Liver (tissue), 9 donors: ENCODE measurements around the gene STARD3. TPM values are rescaled to one million over a fixed set of nuclear protein-coding genes. Genes with fewer than 3 reads are reported as not detected.

Experiments used
- DNase-seq: peaks from one replicate; pipeline ENCODE4 v3.0.0-alpha.2; 2017; ENCODE audit warnings: low spot score
- H3K27ac ChIP-seq, 2 donors: one replicate each; pipeline ENCODE4 v1.7.0; 2013; ENCODE audit warnings: inconsistent platforms in 2 of 2, low read length in 2 of 2, control low read depth in 1 of 2, low read depth in 1 of 2, mild to moderate bottlenecking in 1 of 2
- H3K27me3 ChIP-seq, 4 donors: one replicate each; pipeline versions ENCODE4 v1.6.1 to v1.7.0; 2013; ENCODE audit warnings: low read length in 3 of 4, inconsistent platforms in 1 of 4, mild to moderate bottlenecking in 1 of 4, moderate library complexity in 1 of 4; ENCODE audit not compliant: control insufficient read depth in 4 of 4, insufficient read depth in 4 of 4
- H3K36me3 ChIP-seq, 4 donors: one replicate each; pipeline versions ENCODE4 v1.6.1 to v1.7.0; 2013; ENCODE audit warnings: low read length in 3 of 4, mild to moderate bottlenecking in 3 of 4, low read depth in 1 of 4, moderate library complexity in 1 of 4; ENCODE audit not compliant: control insufficient read depth in 4 of 4, insufficient read depth in 3 of 4
- H3K4me1 ChIP-seq, 4 donors: one replicate each; pipeline versions ENCODE4 v1.6.1 to v1.7.0; 2013; ENCODE audit warnings: low read length in 3 of 4, mild to moderate bottlenecking in 3 of 4, moderate library complexity in 1 of 4; ENCODE audit not compliant: control insufficient read depth in 4 of 4, insufficient read depth in 4 of 4
- H3K4me3 ChIP-seq, 3 donors: one replicate each; pipeline versions ENCODE4 v1.6.1 to v1.7.0; 2013; ENCODE audit warnings: low read length in 3 of 3, control low read depth in 1 of 3, low read depth in 1 of 3, mild to moderate bottlenecking in 1 of 3
- H3K9ac ChIP-seq, 2 donors: one replicate each; pipeline ENCODE4 v1.7.0; 2013; ENCODE audit warnings: low read length in 2 of 2, mild to moderate bottlenecking in 2 of 2, moderate library complexity in 2 of 2, control low read depth in 1 of 2, low read depth in 1 of 2
- H3K9me3 ChIP-seq, 4 donors: one replicate each; pipeline versions ENCODE4 v1.6.1 to v1.7.0; 2013; ENCODE audit warnings: low read length in 3 of 4; ENCODE audit not compliant: control insufficient read depth in 4 of 4
- EGR1 ChIP-seq, 2 donors: IDR thresholded peaks; 2 replicates each; pipeline ENCODE4 v1.6.1; 2016 to 2018; ENCODE audit warnings: antibody characterized with exemption in 2 of 2, low read depth in 2 of 2
- FOXA1 ChIP-seq: IDR thresholded peaks from 2 replicates; pipeline ENCODE4 v1.6.1; 2016; ENCODE audit warnings: antibody characterized with exemption
- GABPA ChIP-seq, 2 donors: IDR thresholded peaks in 1 of 2; conservative IDR thresholded peaks in 1 of 2; 2 replicates each; pipeline ENCODE4 v1.6.1; 2016; ENCODE audit warnings: antibody characterized with exemption in 2 of 2, mild to moderate bottlenecking in 1 of 2, moderate library complexity in 1 of 2
- HNF4A ChIP-seq, 2 donors: conservative IDR thresholded peaks; 2 replicates each; pipeline ENCODE4 v1.6.1; 2016; ENCODE audit warnings: antibody characterized with exemption in 2 of 2, mild to moderate bottlenecking in 2 of 2
- HNF4G ChIP-seq: IDR thresholded peaks from 2 replicates; pipeline ENCODE4 v1.6.1; 2016; ENCODE audit warnings: antibody characterized with exemption
- JUND ChIP-seq, 2 donors: IDR thresholded peaks; 2 replicates each; pipeline ENCODE4 v1.6.1; 2016; ENCODE audit warnings: antibody characterized with exemption in 2 of 2
- RXRA ChIP-seq, 2 donors: IDR thresholded peaks; 2 replicates each; pipeline ENCODE4 v1.6.1; 2017 to 2018; ENCODE audit warnings: antibody characterized with exemption in 2 of 2, mild to moderate bottlenecking in 1 of 2
- SP1 ChIP-seq: IDR thresholded peaks from 2 replicates; pipeline ENCODE4 v1.6.1; 2018; ENCODE audit warnings: antibody characterized with exemption, mild to moderate bottlenecking
- TAF1 ChIP-seq: conservative IDR thresholded peaks from 2 replicates; pipeline ENCODE4 v1.6.1; 2016; ENCODE audit warnings: antibody characterized with exemption, mild to moderate bottlenecking
- YY1 ChIP-seq: IDR thresholded peaks from 2 replicates; pipeline ENCODE4 v1.6.1; 2016; ENCODE audit warnings: antibody characterized with exemption, mild to moderate bottlenecking
- WGBS: extraction: QIAGEN DNeasy Blood & Tissue Kit; methylation state at CpG from one replicate; pipeline ENCODE4 v1.1.7; 2013; 5-methylcytosine and 5-hydroxymethylcytosine counted together
- polyA plus RNA-seq, 2 donors: library from polyadenylated mRNA; stranded (reverse) in 1 of 2; unstranded in 1 of 2; fragments of 200-250 nt in 1 of 2; fragments of >200 nt in 1 of 2; fragmentation: Nextera tagmentation in 1 of 2; extraction: Ambion mirVana in 1 of 2; gene quantifications; one replicate each; pipeline versions ENCODE4 v1.2.1 to v1.2.3, GENCODE V29; 2013 to 2015
- total RNA-seq, 2 donors: library from RNA; depleted of rRNA; stranded (reverse); fragments of >200 nt; gene quantifications; one replicate each; pipeline ENCODE4 v1.2.3, GENCODE V29; 2014
- TF ChIP-seq, protein P1 (sequence below): IDR thresholded peaks from 2 replicates; pipeline ENCODE4 v1.6.1; 2016; ENCODE audit warnings: antibody characterized with exemption, mild to moderate bottlenecking
- TF ChIP-seq, protein P2 (sequence below): fragments of 150-350 bp; IDR thresholded peaks from 2 replicates; pipeline ENCODE4 v1.5.1; 2017; ENCODE audit warnings: improper control_type of control experiment, low read depth, low read length; ENCODE audit not compliant: missing input control
- TF ChIP-seq, protein P3 (sequence below): IDR thresholded peaks from 2 replicates; pipeline ENCODE4 v1.6.1; 2016; ENCODE audit warnings: antibody characterized with exemption
- TF ChIP-seq, protein P4 (sequence below): IDR thresholded peaks from 2 replicates; pipeline ENCODE4 v1.6.1; 2016; ENCODE audit warnings: antibody characterized with exemption
- TF ChIP-seq, protein P5 (sequence below): IDR thresholded peaks from 2 replicates; pipeline ENCODE4 v1.6.1; 2016; ENCODE audit warnings: antibody characterized with exemption
- donor health status: healthy.
- donor health status: healthy.
- donor health status: healthy.
- donor health status: healthy.
- donor health status: healthy.

STARD3 gene
- total and polyA plus RNA-seq, 4 donors: 15.0 to 34.0 (median 23.2) TPM

DNA sequence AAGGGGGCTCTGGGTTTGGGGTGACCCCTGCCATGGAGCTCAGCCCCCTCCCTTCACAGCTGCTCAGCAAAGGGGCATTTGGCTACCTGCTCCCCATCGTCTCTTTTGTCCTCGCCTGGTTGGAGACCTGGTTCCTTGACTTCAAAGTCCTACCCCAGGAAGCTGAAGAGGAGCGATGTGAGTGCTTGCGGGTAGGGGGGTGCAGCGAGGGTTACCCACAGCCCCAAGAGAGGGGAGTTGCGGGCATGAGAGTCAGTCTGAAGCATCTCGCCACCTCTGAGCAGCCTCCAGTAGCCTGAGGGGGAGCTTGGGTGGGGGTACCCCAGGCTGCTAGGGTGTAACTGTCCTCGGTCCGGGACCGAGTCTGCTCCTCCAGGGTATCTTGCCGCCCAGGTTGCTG lies 21.4 kb downstream of the STARD3 start:
- no peak for DNase-seq
- no peak overlapping the region for H3K9ac ChIP-seq
- no peaks in the 10 kb centered on the region for H3K9me3 ChIP-seq
- H3K27ac ChIP-seq: no peak overlapping the region
- H3K27me3 ChIP-seq: no peaks in the 10 kb centered on the region
- H3K4me3 ChIP-seq: no peak overlapping the region
- peaks cover 0 to 16% (median 4%) of the 10 kb centered on the region in 4 donors for H3K36me3 ChIP-seq
- peaks cover 9 to 34% (median 28%) of the 10 kb centered on the region in 4 donors for H3K4me1 ChIP-seq
- TF ChIP-seq GABPA (IDR thresholded peaks at IDR 0.05 in 1 of 2, conservative IDR thresholded peaks at IDR 0.05 in 1 of 2) (no peak), FOXA1 (no peak)
- 97% methylated on average over 11 of the region's 11 CpGs for WGBS

DNA sequence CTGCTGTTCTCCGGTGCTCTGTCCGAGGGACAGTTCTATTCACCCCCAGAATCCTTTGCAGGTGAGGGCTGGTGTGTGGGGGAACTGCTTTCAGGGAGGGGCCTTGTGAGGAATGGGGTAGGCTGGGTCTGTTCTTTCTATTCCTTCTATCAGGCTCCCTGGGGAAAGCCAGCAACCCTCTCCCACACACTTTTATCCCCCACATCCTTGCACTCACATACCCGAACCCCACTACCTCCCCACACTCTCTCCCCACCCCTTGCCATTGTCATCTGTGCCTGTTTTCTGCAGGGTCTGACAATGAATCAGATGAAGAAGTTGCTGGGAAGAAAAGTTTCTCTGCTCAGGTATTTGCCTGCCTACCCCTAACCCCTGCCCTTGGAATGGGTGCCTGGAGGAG lies 21.8 kb downstream of the STARD3 start:
- Histone ChIP-seq H3K36me3 (peaks cover 0 to 16% (median 4%) of the 10 kb centered on the region in 4 donors), H3K9ac (no peak overlapping the region), H3K9me3 (no peaks in the 10 kb centered on the region), H3K4me3 (no peak overlapping the region), H3K4me1 (peaks cover 8 to 37% (median 28%) of the 10 kb centered on the region in 4 donors), H3K27me3 (no peaks in the 10 kb centered on the region), H3K27ac (peak overlapping the region in 1 of 2 donors; percentile 17)
- WGBS: 97% methylated on average over 3 of the region's 3 CpGs
- no peak for DNase-seq
- no peak for TF ChIP-seq YY1
- TF ChIP-seq, protein P1, sequence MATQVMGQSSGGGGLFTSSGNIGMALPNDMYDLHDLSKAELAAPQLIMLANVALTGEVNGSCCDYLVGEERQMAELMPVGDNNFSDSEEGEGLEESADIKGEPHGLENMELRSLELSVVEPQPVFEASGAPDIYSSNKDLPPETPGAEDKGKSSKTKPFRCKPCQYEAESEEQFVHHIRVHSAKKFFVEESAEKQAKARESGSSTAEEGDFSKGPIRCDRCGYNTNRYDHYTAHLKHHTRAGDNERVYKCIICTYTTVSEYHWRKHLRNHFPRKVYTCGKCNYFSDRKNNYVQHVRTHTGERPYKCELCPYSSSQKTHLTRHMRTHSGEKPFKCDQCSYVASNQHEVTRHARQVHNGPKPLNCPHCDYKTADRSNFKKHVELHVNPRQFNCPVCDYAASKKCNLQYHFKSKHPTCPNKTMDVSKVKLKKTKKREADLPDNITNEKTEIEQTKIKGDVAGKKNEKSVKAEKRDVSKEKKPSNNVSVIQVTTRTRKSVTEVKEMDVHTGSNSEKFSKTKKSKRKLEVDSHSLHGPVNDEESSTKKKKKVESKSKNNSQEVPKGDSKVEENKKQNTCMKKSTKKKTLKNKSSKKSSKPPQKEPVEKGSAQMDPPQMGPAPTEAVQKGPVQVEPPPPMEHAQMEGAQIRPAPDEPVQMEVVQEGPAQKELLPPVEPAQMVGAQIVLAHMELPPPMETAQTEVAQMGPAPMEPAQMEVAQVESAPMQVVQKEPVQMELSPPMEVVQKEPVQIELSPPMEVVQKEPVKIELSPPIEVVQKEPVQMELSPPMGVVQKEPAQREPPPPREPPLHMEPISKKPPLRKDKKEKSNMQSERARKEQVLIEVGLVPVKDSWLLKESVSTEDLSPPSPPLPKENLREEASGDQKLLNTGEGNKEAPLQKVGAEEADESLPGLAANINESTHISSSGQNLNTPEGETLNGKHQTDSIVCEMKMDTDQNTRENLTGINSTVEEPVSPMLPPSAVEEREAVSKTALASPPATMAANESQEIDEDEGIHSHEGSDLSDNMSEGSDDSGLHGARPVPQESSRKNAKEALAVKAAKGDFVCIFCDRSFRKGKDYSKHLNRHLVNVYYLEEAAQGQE: no peak
- no peak for TF ChIP-seq JUND (IDR thresholded peaks at IDR 0.05)
- TF ChIP-seq, protein P2, sequence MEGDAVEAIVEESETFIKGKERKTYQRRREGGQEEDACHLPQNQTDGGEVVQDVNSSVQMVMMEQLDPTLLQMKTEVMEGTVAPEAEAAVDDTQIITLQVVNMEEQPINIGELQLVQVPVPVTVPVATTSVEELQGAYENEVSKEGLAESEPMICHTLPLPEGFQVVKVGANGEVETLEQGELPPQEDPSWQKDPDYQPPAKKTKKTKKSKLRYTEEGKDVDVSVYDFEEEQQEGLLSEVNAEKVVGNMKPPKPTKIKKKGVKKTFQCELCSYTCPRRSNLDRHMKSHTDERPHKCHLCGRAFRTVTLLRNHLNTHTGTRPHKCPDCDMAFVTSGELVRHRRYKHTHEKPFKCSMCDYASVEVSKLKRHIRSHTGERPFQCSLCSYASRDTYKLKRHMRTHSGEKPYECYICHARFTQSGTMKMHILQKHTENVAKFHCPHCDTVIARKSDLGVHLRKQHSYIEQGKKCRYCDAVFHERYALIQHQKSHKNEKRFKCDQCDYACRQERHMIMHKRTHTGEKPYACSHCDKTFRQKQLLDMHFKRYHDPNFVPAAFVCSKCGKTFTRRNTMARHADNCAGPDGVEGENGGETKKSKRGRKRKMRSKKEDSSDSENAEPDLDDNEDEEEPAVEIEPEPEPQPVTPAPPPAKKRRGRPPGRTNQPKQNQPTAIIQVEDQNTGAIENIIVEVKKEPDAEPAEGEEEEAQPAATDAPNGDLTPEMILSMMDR: no peak
- TF ChIP-seq TAF1: no peak
- TF ChIP-seq FOXA1: no peak
- TF ChIP-seq, protein P3, sequence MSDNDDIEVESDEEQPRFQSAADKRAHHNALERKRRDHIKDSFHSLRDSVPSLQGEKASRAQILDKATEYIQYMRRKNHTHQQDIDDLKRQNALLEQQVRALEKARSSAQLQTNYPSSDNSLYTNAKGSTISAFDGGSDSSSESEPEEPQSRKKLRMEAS: no peak
- no peak for TF ChIP-seq RXRA (IDR thresholded peaks at IDR 0.05)
- TF ChIP-seq GABPA (IDR thresholded peaks at IDR 0.05 in 1 of 2, conservative IDR thresholded peaks at IDR 0.05 in 1 of 2): no peak
- no peak for TF ChIP-seq HNF4A (conservative IDR thresholded peaks at IDR 0.05)
- TF ChIP-seq SP1: no peak
- TF ChIP-seq EGR1 (IDR thresholded peaks at IDR 0.05; ENCODE audit: low read depth in 2 of 2): no peak
- TF ChIP-seq HNF4G: no peak
- TF ChIP-seq, protein P4, sequence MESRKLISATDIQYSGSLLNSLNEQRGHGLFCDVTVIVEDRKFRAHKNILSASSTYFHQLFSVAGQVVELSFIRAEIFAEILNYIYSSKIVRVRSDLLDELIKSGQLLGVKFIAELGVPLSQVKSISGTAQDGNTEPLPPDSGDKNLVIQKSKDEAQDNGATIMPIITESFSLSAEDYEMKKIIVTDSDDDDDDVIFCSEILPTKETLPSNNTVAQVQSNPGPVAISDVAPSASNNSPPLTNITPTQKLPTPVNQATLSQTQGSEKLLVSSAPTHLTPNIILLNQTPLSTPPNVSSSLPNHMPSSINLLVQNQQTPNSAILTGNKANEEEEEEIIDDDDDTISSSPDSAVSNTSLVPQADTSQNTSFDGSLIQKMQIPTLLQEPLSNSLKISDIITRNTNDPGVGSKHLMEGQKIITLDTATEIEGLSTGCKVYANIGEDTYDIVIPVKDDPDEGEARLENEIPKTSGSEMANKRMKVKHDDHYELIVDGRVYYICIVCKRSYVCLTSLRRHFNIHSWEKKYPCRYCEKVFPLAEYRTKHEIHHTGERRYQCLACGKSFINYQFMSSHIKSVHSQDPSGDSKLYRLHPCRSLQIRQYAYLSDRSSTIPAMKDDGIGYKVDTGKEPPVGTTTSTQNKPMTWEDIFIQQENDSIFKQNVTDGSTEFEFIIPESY: no peak
- TF ChIP-seq, protein P5, sequence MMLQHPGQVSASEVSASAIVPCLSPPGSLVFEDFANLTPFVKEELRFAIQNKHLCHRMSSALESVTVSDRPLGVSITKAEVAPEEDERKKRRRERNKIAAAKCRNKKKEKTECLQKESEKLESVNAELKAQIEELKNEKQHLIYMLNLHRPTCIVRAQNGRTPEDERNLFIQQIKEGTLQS: no peak
